GM12865 (cell line): Measurements from ENCODE around the gene ABHD17C.

Source experiments
- DNase-seq: peaks from one replicate; pipeline ENCODE4 v3.0.0; 2010; ENCODE audit warnings: low read depth
- H3K4me3 ChIP-seq: 2 replicates; pipeline ENCODE4 v1.5.1; 2011; ENCODE audit warnings: mild to moderate bottlenecking, low read depth, low read length, control low read depth
- CTCF ChIP-seq: IDR thresholded peaks from 2 replicates; pipeline ENCODE4 v1.5.1; 2011; ENCODE audit warnings: low read length, control low read depth, low read depth, inconsistent platforms; ENCODE audit not compliant: insufficient read depth; ENCODE audit errors: missing control alignments

Gene ABHD17C

GRCh38 chr15:80744415-80744814, 49.3 kb downstream of the ABHD17C start:
- TF ChIP-seq CTCF, result no peak
- no peak overlapping the region for H3K4me3 ChIP-seq
- no peak for DNase-seq

GRCh38 chr15:80744826-80745225, 49.7 kb downstream of the ABHD17C start:
- no peak overlapping the region for H3K4me3 ChIP-seq
- DNase-seq, result no peak
- no peak for TF ChIP-seq CTCF

GRCh38 chr15:80745888-80746287, 50.8 kb downstream of the ABHD17C start:
- H3K4me3 ChIP-seq, result no peak overlapping the region
- DNase-seq, result no peak
- TF ChIP-seq CTCF, result no peak

- H3K4me3 ChIP-seq, result no peak overlapping the region
- DNase-seq, result no peak
- no peak for TF ChIP-seq CTCF
Measured at GRCh38 chr15:80747317-80748053, 52.4 kb downstream of the ABHD17C start.

GRCh38 chr15:80749589-80749988, 54.5 kb downstream of the ABHD17C start:
- DNase-seq, result no peak
- H3K4me3 ChIP-seq, result no peak overlapping the region
- no peak for TF ChIP-seq CTCF

- TF ChIP-seq CTCF, result no peak
- no peak overlapping the region for H3K4me3 ChIP-seq
- no peak for DNase-seq
Measured at GRCh38 chr15:80750575-80750974, 55.5 kb downstream of the ABHD17C start.

GRCh38 chr15:80752204-80752603, 57.1 kb downstream of the ABHD17C start:
- no peak overlapping the region for H3K4me3 ChIP-seq
- TF ChIP-seq CTCF, result no peak
- no peak for DNase-seq
